ES-I3 (cell line): ENCODE results near the gene OR5M3.

Source experiments
- H3K36me3 ChIP-seq: 2 replicates; pipeline ENCODE4 v1.6.1; 2013; ENCODE audit warnings: mild to moderate bottlenecking, low read length, control low read depth, moderate library complexity; ENCODE audit not compliant: insufficient read depth
- H3K4me1 ChIP-seq: 2 replicates; pipeline ENCODE4 v1.6.1; 2013; ENCODE audit warnings: mild to moderate bottlenecking, control low read depth, low read length; ENCODE audit not compliant: insufficient read depth
- H3K9ac ChIP-seq: 2 replicates; pipeline ENCODE4 v1.6.1; 2013; ENCODE audit warnings: low read depth, mild to moderate bottlenecking, low read length, moderate library complexity
- H3K9me3 ChIP-seq: 2 replicates; pipeline ENCODE4 v1.6.1; 2013; ENCODE audit warnings: mild to moderate bottlenecking, low read length, moderate library complexity; ENCODE audit not compliant: control insufficient read depth, insufficient read depth

Gene OR5M3

GRCh38 chr11:56473252-56473651 is at the start of gene OR5M3:
Gene OR5M3, minus strand, starts transcription at chr11:56473352. Its CDS starts 2,855 bp downstream, at chr11:56470497.
- H3K4me1 ChIP-seq: no peaks in the 10 kb centered on the region
- no peak within 1 kb of the TSS for H3K9ac ChIP-seq
- no peaks in the 10 kb centered on the region for H3K9me3 ChIP-seq
- H3K36me3 ChIP-seq: no peaks in the 10 kb centered on the region

DNA sequence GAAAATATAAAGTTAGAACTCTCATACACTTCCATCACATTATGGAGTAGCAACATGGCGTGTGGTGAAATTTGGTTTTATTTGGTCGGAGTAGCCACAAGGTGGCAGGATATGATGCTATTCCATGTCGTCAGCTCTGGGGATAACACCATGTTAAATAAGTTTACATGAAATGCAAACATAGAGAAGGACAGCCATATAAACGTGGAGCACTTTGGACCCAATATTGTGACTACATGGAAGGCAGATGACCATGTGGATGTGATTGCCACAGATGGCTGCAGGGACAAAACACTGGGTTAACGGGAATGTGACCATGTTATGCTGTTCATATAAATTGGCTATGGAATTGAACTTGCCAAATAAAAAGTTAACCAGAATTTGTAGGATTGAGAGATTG is 48.9 kb upstream of the OR5M3 start:
- no peaks in the 10 kb centered on the region for H3K36me3 ChIP-seq
- no peaks in the 10 kb centered on the region for H3K9me3 ChIP-seq
- H3K4me1 ChIP-seq: no peaks in the 10 kb centered on the region
- no peak overlapping the region for H3K9ac ChIP-seq

- Histone ChIP-seq H3K4me1 (no peaks in the 10 kb centered on the region), H3K9me3 (no peaks in the 10 kb centered on the region), H3K36me3 (no peaks in the 10 kb centered on the region), H3K9ac (no peak overlapping the region)
Measured at GRCh38 chr11:56513280-56513679, 40.1 kb upstream of the OR5M3 start.

DNA sequence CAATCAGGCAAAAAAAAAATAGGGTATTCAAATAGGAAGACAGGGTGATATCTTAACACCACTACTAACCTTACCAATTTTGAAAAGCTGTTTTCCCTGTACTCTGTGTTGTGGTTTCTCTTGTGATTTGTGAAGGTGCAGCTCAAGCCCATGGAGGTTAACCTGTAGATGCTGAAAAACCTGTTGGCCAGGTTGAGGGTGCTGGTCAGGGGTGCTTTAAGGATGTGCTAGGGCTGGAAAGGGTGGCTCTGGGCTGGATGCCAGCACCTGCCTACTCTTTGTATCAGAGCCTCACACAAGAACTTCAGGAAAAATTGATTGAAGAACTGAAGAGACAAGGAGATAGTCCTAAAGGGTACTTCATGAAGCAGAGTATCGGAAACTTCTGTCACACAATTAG is 36.3 kb upstream of the OR5M3 start:
- no peaks in the 10 kb centered on the region for H3K4me1 ChIP-seq
- no peaks in the 10 kb centered on the region for H3K9me3 ChIP-seq
- no peak overlapping the region for H3K9ac ChIP-seq
- no peaks in the 10 kb centered on the region for H3K36me3 ChIP-seq

DNA sequence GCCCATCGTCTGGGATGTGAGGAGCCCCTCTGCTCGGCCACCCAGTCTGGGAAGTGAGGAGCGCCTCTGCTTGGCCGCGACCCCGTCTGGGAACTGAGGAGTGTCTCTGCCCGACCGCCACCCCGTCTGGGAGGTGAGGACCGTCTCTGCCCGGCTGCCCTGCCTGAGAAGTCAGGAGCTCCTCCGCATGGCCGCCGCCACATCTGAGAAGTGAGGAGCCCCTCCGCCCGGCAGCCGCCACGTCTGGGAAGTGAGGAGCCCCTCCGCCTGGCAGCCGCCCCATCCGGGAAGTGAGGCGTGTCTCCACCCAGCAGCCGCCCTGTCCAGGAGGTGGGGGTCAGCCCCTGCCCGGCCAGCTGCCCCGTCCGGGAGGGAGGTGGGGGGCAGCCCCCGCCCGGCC is 23.9 kb upstream of the OR5M3 start:
- H3K9me3 ChIP-seq: no peaks in the 10 kb centered on the region
- H3K36me3 ChIP-seq: no peaks in the 10 kb centered on the region
- no peaks in the 10 kb centered on the region for H3K4me1 ChIP-seq
- H3K9ac ChIP-seq: no peak overlapping the region

DNA sequence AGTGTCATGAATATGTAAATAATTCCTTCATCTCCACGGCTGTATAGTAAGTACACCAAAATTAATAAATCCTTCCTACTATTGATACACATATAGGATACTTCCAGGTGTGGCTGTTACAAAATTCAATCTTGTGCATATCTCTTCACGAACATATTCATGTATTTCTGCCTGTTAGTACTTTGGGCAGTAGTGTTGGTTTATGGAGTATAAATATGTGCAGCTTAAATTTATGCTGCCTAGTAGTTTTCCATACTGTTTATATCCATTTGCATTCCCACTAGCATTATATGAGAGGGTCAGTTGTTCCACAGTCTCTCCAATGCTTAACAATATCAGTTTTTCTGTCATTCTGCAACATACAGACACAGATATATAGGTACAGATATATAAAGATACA is 22.0 kb upstream of the OR5M3 start:
- Histone ChIP-seq H3K9me3 (no peaks in the 10 kb centered on the region), H3K9ac (no peak overlapping the region), H3K36me3 (no peaks in the 10 kb centered on the region), H3K4me1 (no peaks in the 10 kb centered on the region)

GRCh38 chr11:56491270-56491669 is 18.1 kb upstream of the OR5M3 start, which contains the start of gene OR5M8:
Gene OR5M8, minus strand, starts transcription at chr11:56491370. Its CDS starts 0 bp downstream, at chr11:56491370.
- no peak within 1 kb of the TSS for H3K9ac ChIP-seq
- H3K36me3 ChIP-seq: no peaks in the 10 kb centered on the region
- no peaks in the 10 kb centered on the region for H3K4me1 ChIP-seq
- no peaks in the 10 kb centered on the region for H3K9me3 ChIP-seq

- Histone ChIP-seq H3K9ac (no peak overlapping the region), H3K36me3 (no peaks in the 10 kb centered on the region), H3K4me1 (no peaks in the 10 kb centered on the region)
Measured at GRCh38 chr11:56486801-56487200, 13.6 kb upstream of the OR5M3 start.

DNA sequence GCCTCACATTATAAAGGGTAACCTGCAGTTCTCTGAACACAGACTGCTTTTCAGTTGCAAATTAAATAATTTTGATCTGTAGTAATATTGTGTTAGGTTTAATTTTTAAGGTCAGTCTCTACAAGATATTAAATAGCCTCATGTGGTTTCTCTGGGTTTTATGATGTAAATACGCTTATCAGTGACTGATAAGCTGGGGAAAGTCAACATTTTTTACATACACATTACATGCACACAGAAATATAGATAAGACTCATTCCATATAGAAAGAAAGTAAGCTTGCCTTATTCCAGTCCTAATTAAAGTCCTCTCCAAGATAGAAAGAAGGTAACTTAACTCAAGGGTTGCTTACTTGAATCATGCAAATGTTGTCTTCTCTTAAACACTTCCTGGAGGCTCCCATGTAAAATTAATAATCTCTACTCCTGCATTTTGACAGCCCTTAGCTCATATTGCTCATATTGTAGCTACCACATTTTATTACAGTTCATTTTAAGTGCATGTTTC is 1.6 kb upstream of the OR5M3 start:
- no peaks in the 10 kb centered on the region for H3K36me3 ChIP-seq
- H3K9ac ChIP-seq: no peak overlapping the region
- H3K9me3 ChIP-seq: no peaks in the 10 kb centered on the region
- H3K4me1 ChIP-seq: no peaks in the 10 kb centered on the region

More at GRCh38 chr11:56486801-56487200, 13.6 kb upstream of the OR5M3 start:
- H3K9me3 ChIP-seq: no peaks in the 10 kb centered on the region

- no peak overlapping the region for H3K9ac ChIP-seq
- H3K9me3 ChIP-seq: no peaks in the 10 kb centered on the region
- H3K4me1 ChIP-seq: no peaks in the 10 kb centered on the region
- no peaks in the 10 kb centered on the region for H3K36me3 ChIP-seq
Measured at GRCh38 chr11:56457076-56457475, 16.1 kb downstream of the OR5M3 start.

- H3K36me3 ChIP-seq: no peaks in the 10 kb centered on the region
- no peaks in the 10 kb centered on the region for H3K4me1 ChIP-seq
- H3K9ac ChIP-seq: no peak overlapping the region
- H3K9me3 ChIP-seq: no peaks in the 10 kb centered on the region
Measured at GRCh38 chr11:56453521-56453920, 19.6 kb downstream of the OR5M3 start.
